ENCODE data around the gene INSRR. TPM values are rescaled to one million over a fixed set of nuclear protein-coding genes. Genes with fewer than 3 reads are reported as not detected.

INSRR gene
- total and polyA plus RNA-seq, 4 donors, result 0.01 TPM; not detected in 3

DNA sequence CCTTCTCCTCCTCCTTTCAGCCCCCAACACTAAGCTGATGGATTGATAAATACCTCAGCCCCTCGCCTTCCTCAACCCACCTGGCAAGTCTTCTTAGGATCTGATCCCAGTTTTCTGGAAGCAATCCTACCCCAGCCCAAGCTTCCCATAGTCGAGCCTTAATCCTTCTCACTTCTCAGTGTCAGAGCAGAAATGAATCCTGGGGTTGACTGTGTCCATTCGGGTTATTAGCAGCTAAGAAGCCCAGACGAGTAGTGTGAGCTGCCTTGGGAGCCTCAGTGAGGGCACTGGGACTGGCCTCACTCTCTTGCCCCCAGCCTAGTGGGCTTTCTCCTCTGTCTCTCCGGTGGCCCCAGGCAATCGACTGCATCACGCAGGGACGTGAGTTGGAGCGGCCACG is 22.2 kb upstream of the INSRR start:
- H3K4me3 ChIP-seq (ENCODE audit: low read depth in 1 of 3, low read length in 3 of 3), result no peak overlapping the region
- TF ChIP-seq MAX (IDR thresholded peaks at IDR 0.05) (no peak), NR2F2 (IDR thresholded peaks at IDR 0.05) (no peak), YY1 (IDR thresholded peaks at IDR 0.05) (no peak), CTCF (IDR thresholded peaks at IDR 0.05; ENCODE audit: low read depth, low read length, missing input control) (no peak), FOXA1 (IDR thresholded peaks at IDR 0.05) (no peak), TAF1 (conservative IDR thresholded peaks at IDR 0.05) (no peak), ZBTB33 (IDR thresholded peaks at IDR 0.05) (no peak)
- no peaks in the 10 kb centered on the region for H3K9me3 ChIP-seq (ENCODE audit: control insufficient read depth in 4 of 4, low read length in 3 of 4)
- H3K36me3 ChIP-seq (ENCODE audit: control insufficient read depth in 4 of 4, insufficient read depth in 3 of 4, low read depth in 1 of 4, low read length in 3 of 4), result no peaks in the 10 kb centered on the region
- H3K27me3 ChIP-seq (ENCODE audit: control insufficient read depth in 4 of 4, insufficient read depth in 4 of 4, low read length in 3 of 4), result no peaks in the 10 kb centered on the region
- H3K27ac ChIP-seq (ENCODE audit: low read depth in 1 of 2, low read length in 2 of 2), result no peak overlapping the region
- no peak for DNase-seq (ENCODE audit: low spot score)
- H3K9ac ChIP-seq (ENCODE audit: low read depth in 1 of 2, low read length in 2 of 2), result no peak overlapping the region
- WGBS, result 62% methylated on average over 10 of the region's 10 CpGs
- H3K4me1 ChIP-seq (ENCODE audit: control insufficient read depth in 4 of 4, insufficient read depth in 4 of 4, low read length in 3 of 4), result no peaks in the 10 kb centered on the region

- no peak for DNase-seq (ENCODE audit: low spot score)
- Histone ChIP-seq H3K27ac (ENCODE audit: low read depth in 1 of 2, low read length in 2 of 2) (no peak overlapping the region), H3K36me3 (ENCODE audit: control insufficient read depth in 4 of 4, insufficient read depth in 3 of 4, low read depth in 1 of 4, low read length in 3 of 4) (no peaks in the 10 kb centered on the region), H3K4me3 (ENCODE audit: low read depth in 1 of 3, low read length in 3 of 3) (no peak overlapping the region), H3K27me3 (ENCODE audit: control insufficient read depth in 4 of 4, insufficient read depth in 4 of 4, low read length in 3 of 4) (no peaks in the 10 kb centered on the region), H3K9ac (ENCODE audit: low read depth in 1 of 2, low read length in 2 of 2) (no peak overlapping the region), H3K9me3 (ENCODE audit: control insufficient read depth in 4 of 4, low read length in 3 of 4) (no peaks in the 10 kb centered on the region), H3K4me1 (ENCODE audit: control insufficient read depth in 4 of 4, insufficient read depth in 4 of 4, low read length in 3 of 4) (no peaks in the 10 kb centered on the region)
- 73% methylated on average over 5 of the region's 5 CpGs for WGBS
- TF ChIP-seq MAX (IDR thresholded peaks at IDR 0.05) (no peak), JUND (IDR thresholded peaks at IDR 0.05) (no peak), EGR1 (IDR thresholded peaks at IDR 0.05; ENCODE audit: low read depth in 2 of 2) (no peak), NR2F2 (IDR thresholded peaks at IDR 0.05) (no peak), RXRA (IDR thresholded peaks at IDR 0.05) (no peak), FOXA1 (IDR thresholded peaks at IDR 0.05) (no peak), ZBTB33 (IDR thresholded peaks at IDR 0.05) (no peak), RAD21 (IDR thresholded peaks at IDR 0.05) (no peak)
These were observed 21.6 kb upstream of the INSRR start for GRCh38 chr1:156880473-156880872.

- no peak for DNase-seq (ENCODE audit: low spot score)
- Histone ChIP-seq H3K27ac (ENCODE audit: low read depth in 1 of 2, low read length in 2 of 2) (no peak overlapping the region), H3K9ac (ENCODE audit: low read depth in 1 of 2, low read length in 2 of 2) (no peak overlapping the region), H3K4me3 (ENCODE audit: low read depth in 1 of 3, low read length in 3 of 3) (no peak overlapping the region), H3K4me1 (ENCODE audit: control insufficient read depth in 4 of 4, insufficient read depth in 4 of 4, low read length in 3 of 4) (no peaks in the 10 kb centered on the region), H3K27me3 (ENCODE audit: control insufficient read depth in 4 of 4, insufficient read depth in 4 of 4, low read length in 3 of 4) (no peaks in the 10 kb centered on the region), H3K9me3 (ENCODE audit: control insufficient read depth in 4 of 4, low read length in 3 of 4) (no peaks in the 10 kb centered on the region), H3K36me3 (ENCODE audit: control insufficient read depth in 4 of 4, insufficient read depth in 3 of 4, low read depth in 1 of 4, low read length in 3 of 4) (no peaks in the 10 kb centered on the region)
- 86% methylated on average over 21 of the region's 21 CpGs for WGBS
- TF ChIP-seq, protein P1, sequence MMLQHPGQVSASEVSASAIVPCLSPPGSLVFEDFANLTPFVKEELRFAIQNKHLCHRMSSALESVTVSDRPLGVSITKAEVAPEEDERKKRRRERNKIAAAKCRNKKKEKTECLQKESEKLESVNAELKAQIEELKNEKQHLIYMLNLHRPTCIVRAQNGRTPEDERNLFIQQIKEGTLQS (IDR thresholded peaks at IDR 0.05), result no peak
- TF ChIP-seq HNF4A (conservative IDR thresholded peaks at IDR 0.05) (no peak), TAF1 (conservative IDR thresholded peaks at IDR 0.05) (no peak), NR2F2 (IDR thresholded peaks at IDR 0.05) (no peak), MAX (IDR thresholded peaks at IDR 0.05) (no peak), RAD21 (IDR thresholded peaks at IDR 0.05) (no peak), EGR1 (IDR thresholded peaks at IDR 0.05; ENCODE audit: low read depth in 2 of 2) (no peak), GABPA (IDR thresholded peaks at IDR 0.05 in 1 of 2, conservative IDR thresholded peaks at IDR 0.05 in 1 of 2) (no peak), HNF4G (IDR thresholded peaks at IDR 0.05) (no peak)
- TF ChIP-seq, protein P2, sequence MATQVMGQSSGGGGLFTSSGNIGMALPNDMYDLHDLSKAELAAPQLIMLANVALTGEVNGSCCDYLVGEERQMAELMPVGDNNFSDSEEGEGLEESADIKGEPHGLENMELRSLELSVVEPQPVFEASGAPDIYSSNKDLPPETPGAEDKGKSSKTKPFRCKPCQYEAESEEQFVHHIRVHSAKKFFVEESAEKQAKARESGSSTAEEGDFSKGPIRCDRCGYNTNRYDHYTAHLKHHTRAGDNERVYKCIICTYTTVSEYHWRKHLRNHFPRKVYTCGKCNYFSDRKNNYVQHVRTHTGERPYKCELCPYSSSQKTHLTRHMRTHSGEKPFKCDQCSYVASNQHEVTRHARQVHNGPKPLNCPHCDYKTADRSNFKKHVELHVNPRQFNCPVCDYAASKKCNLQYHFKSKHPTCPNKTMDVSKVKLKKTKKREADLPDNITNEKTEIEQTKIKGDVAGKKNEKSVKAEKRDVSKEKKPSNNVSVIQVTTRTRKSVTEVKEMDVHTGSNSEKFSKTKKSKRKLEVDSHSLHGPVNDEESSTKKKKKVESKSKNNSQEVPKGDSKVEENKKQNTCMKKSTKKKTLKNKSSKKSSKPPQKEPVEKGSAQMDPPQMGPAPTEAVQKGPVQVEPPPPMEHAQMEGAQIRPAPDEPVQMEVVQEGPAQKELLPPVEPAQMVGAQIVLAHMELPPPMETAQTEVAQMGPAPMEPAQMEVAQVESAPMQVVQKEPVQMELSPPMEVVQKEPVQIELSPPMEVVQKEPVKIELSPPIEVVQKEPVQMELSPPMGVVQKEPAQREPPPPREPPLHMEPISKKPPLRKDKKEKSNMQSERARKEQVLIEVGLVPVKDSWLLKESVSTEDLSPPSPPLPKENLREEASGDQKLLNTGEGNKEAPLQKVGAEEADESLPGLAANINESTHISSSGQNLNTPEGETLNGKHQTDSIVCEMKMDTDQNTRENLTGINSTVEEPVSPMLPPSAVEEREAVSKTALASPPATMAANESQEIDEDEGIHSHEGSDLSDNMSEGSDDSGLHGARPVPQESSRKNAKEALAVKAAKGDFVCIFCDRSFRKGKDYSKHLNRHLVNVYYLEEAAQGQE (IDR thresholded peaks at IDR 0.05), result no peak
These were observed 21.0 kb upstream of the INSRR start for GRCh38 chr1:156879876-156880275.
